Ishikawa (cell line): ENCODE data around the gene PHF24.

ENCODE experiments used
- CEBPB ChIP-seq: IDR thresholded peaks from 2 replicates; pipeline ENCODE4 v1.6.1; 2012
- CREB1 ChIP-seq: IDR thresholded peaks from 2 replicates; pipeline ENCODE4 v1.6.1; 2012; ENCODE audit warnings: low read depth
- EGR1 ChIP-seq: IDR thresholded peaks from 2 replicates; pipeline ENCODE4 v1.6.1; 2012
- EP300 ChIP-seq: IDR thresholded peaks from 2 replicates; pipeline ENCODE4 v1.6.1; 2012; ENCODE audit warnings: borderline replicate concordance
- FOXM1 ChIP-seq: IDR thresholded peaks from 2 replicates; pipeline ENCODE4 v1.6.1; 2012; ENCODE audit warnings: low read depth, borderline replicate concordance
- MAX ChIP-seq: IDR thresholded peaks from 2 replicates; pipeline ENCODE4 v1.6.1; 2012
- NFIC ChIP-seq: IDR thresholded peaks from 2 replicates; pipeline ENCODE4 v1.6.1; 2012
- RAD21 ChIP-seq: IDR thresholded peaks from 2 replicates; pipeline ENCODE4 v1.6.1; 2012; ENCODE audit warnings: low read depth
- REST ChIP-seq: IDR thresholded peaks from 2 replicates; pipeline ENCODE4 v1.6.1; 2012; ENCODE audit warnings: low read depth, mild to moderate bottlenecking
- TAF1 ChIP-seq: IDR thresholded peaks from 2 replicates; pipeline ENCODE4 v1.6.1; 2012; ENCODE audit warnings: low read depth, mild to moderate bottlenecking
- TCF12 ChIP-seq: IDR thresholded peaks from 2 replicates; pipeline ENCODE4 v1.6.1; 2012; ENCODE audit warnings: low read depth
- TEAD4 ChIP-seq: IDR thresholded peaks from 2 replicates; pipeline ENCODE4 v1.6.1; 2012
- USF1 ChIP-seq: IDR thresholded peaks from 2 replicates; pipeline ENCODE4 v1.6.1; 2012
- YY1 ChIP-seq: IDR thresholded peaks from 2 replicates; pipeline ENCODE4 v1.6.1; 2012; ENCODE audit warnings: low read depth
- ZBTB7A ChIP-seq: IDR thresholded peaks from 2 replicates; pipeline ENCODE4 v1.6.1; 2012; ENCODE audit warnings: low read depth

The PHF24 gene

GRCh38 chr9:34976441-34976840 is 18.4 kb downstream of the PHF24 start:
- no peak for TF ChIP-seq ZBTB7A

- TF ChIP-seq TCF12 (no peak), CREB1 (no peak), ZBTB7A (no peak), YY1 (no peak), RAD21 (no peak), EP300 (no peak), FOXM1 (no peak), EGR1 (no peak), CEBPB (no peak), MAX (no peak), TAF1 (no peak), USF1 (no peak), NFIC (no peak), TEAD4 (no peak), REST (no peak)
Measured at GRCh38 chr9:34976992-34977391, 18.9 kb downstream of the PHF24 start.

GRCh38 chr9:34980181-34980761 is 22.2 kb downstream of the PHF24 start:
- TF ChIP-seq EGR1 (no peak), MAX (no peak), ZBTB7A (no peak), TEAD4 (no peak), RAD21 (no peak), TCF12 (no peak), EP300 (no peak), CEBPB (no peak), FOXM1 (no peak), REST (no peak), NFIC (no peak), CREB1 (no peak), USF1 (no peak), TAF1 (no peak), YY1 (no peak)

- TF ChIP-seq CREB1 (no peak), EGR1 (no peak), NFIC (no peak), TAF1 (no peak), RAD21 (no peak), USF1 (no peak), REST (no peak), CEBPB (no peak), TEAD4 (no peak), FOXM1 (no peak), EP300 (no peak), ZBTB7A (no peak), TCF12 (no peak), MAX (no peak), YY1 (no peak)
Measured at GRCh38 chr9:34982361-34982760, 24.3 kb downstream of the PHF24 start.
